Mesenchymal stem cell (in vitro differentiated cells and primary cell): Measurements from ENCODE around the gene ABCA12.

Source experiments
- DNase-seq: peaks from one replicate; pipeline ENCODE4 v3.0.0-alpha.2; 2013
- H2AFZ ChIP-seq: one replicate; pipeline ENCODE4 v1.6.1; 2013; ENCODE audit warnings: low read depth, mild to moderate bottlenecking, control low read depth, inconsistent platforms, low read length, moderate library complexity
- H2AK5ac ChIP-seq: 2 replicates; pipeline ENCODE4 v1.6.1; 2013; ENCODE audit warnings: low read length, moderate library complexity, mild to moderate bottlenecking, inconsistent platforms; ENCODE audit not compliant: severe bottlenecking
- H2BK120ac ChIP-seq: one replicate; pipeline ENCODE4 v1.6.1; 2013; ENCODE audit warnings: low read depth, mild to moderate bottlenecking, inconsistent platforms, low read length, moderate library complexity
- H2BK12ac ChIP-seq, 2 experiments: one replicate each; pipeline ENCODE4 v1.6.1; 2013; ENCODE audit warnings: inconsistent platforms in 2 of 2, low read length in 2 of 2, mild to moderate bottlenecking in 2 of 2, moderate library complexity in 2 of 2, control low read depth in 1 of 2
- H2BK15ac ChIP-seq: one replicate; pipeline ENCODE4 v1.6.1; 2013; ENCODE audit warnings: mild to moderate bottlenecking, low read depth, inconsistent platforms; ENCODE audit not compliant: poor library complexity, severe bottlenecking
- H2BK5ac ChIP-seq: 2 replicates; pipeline ENCODE4 v1.6.1; 2013; ENCODE audit warnings: low read depth, mild to moderate bottlenecking, low read length, control low read depth, inconsistent platforms; ENCODE audit not compliant: poor library complexity, severe bottlenecking
- H3K14ac ChIP-seq, 2 experiments: one replicate each; pipeline ENCODE4 v1.6.1; 2013; ENCODE audit warnings: inconsistent platforms in 2 of 2, low read length in 2 of 2, control low read depth in 1 of 2, mild to moderate bottlenecking in 1 of 2, moderate library complexity in 1 of 2
- H3K18ac ChIP-seq, 2 experiments: one replicate each; pipeline ENCODE4 v1.6.1; 2013; ENCODE audit warnings: inconsistent platforms in 2 of 2, low read length in 2 of 2, control low read depth in 1 of 2, low read depth in 1 of 2, mild to moderate bottlenecking in 1 of 2
- H3K23ac ChIP-seq, 2 experiments: one replicate each; pipeline ENCODE4 v1.6.1; 2013; ENCODE audit warnings: inconsistent platforms in 2 of 2, low read length in 2 of 2, mild to moderate bottlenecking in 2 of 2, moderate library complexity in 2 of 2, control low read depth in 1 of 2
- H3K27ac ChIP-seq: 2 replicates; pipeline ENCODE4 v1.5.1; 2013; ENCODE audit warnings: mild to moderate bottlenecking, moderate library complexity, low read length, control low read depth, inconsistent platforms; ENCODE audit not compliant: poor library complexity, severe bottlenecking
- H3K27me3 ChIP-seq, 2 experiments: 2 replicates each; pipeline versions ENCODE4 v1.6.1 to v1.7.0; 2013; ENCODE audit warnings: low read length in 2 of 2, mild to moderate bottlenecking in 2 of 2, moderate library complexity in 2 of 2, control low read depth in 1 of 2, inconsistent platforms in 1 of 2; ENCODE audit not compliant: control insufficient read depth in 1 of 2, insufficient read depth in 1 of 2
- H3K36me3 ChIP-seq, 2 experiments: 2 replicates each; pipeline versions ENCODE4 v1.6.1 to v1.7.0; 2013; ENCODE audit warnings: low read length in 2 of 2, control low read depth in 1 of 2, inconsistent platforms in 1 of 2, low read depth in 1 of 2, mild to moderate bottlenecking in 1 of 2; ENCODE audit not compliant: insufficient read depth in 2 of 2, control insufficient read depth in 1 of 2
- H3K4ac ChIP-seq, 2 experiments: one replicate each; pipeline ENCODE4 v1.6.1; 2013; ENCODE audit warnings: inconsistent platforms in 2 of 2, low read length in 2 of 2, mild to moderate bottlenecking in 2 of 2, moderate library complexity in 2 of 2, control low read depth in 1 of 2, low read depth in 1 of 2
- H3K4me1 ChIP-seq: 2 replicates; pipeline ENCODE4 v1.6.1; 2013; ENCODE audit warnings: low read depth, low read length, control low read depth; ENCODE audit not compliant: control insufficient read depth, insufficient read depth
- H3K4me2 ChIP-seq: 2 replicates; pipeline ENCODE4 v1.6.1; 2013; ENCODE audit warnings: low read length, mild to moderate bottlenecking, inconsistent platforms; ENCODE audit not compliant: poor library complexity, severe bottlenecking
- H3K4me3 ChIP-seq, 2 experiments: 2 replicates each; pipeline versions ENCODE4 v1.5.1 to v1.7.0; 2013; ENCODE audit warnings: low read length in 2 of 2, mild to moderate bottlenecking in 2 of 2, control low read depth in 1 of 2, low read depth in 1 of 2; ENCODE audit not compliant: insufficient read depth in 1 of 2
- H3K79me1 ChIP-seq: replicated peaks from 2 replicates; pipeline ENCODE4 v1.6.1; 2013; ENCODE audit warnings: mild to moderate bottlenecking, control low read depth, low read length, inconsistent platforms; ENCODE audit not compliant: poor library complexity, severe bottlenecking
- H3K9ac ChIP-seq: 2 replicates; pipeline ENCODE4 v1.7.0; 2013; ENCODE audit warnings: mild to moderate bottlenecking, low read length, moderate library complexity
- H3K9me3 ChIP-seq: 2 replicates; pipeline ENCODE4 v1.7.0; 2013; ENCODE audit warnings: mild to moderate bottlenecking, low read length; ENCODE audit not compliant: control insufficient read depth
- H4K8ac ChIP-seq: one replicate; pipeline ENCODE4 v1.6.1; 2013; ENCODE audit warnings: inconsistent platforms, mild to moderate bottlenecking, low read length, moderate library complexity
- H4K91ac ChIP-seq: one replicate; pipeline ENCODE4 v1.6.1; 2013; ENCODE audit warnings: mild to moderate bottlenecking, low read length, inconsistent platforms
- WGBS: methylation state at CpG from one replicate; pipeline ENCODE4 v1.1.7; 2013; ENCODE audit warnings: mixed read lengths; 5-methylcytosine and 5-hydroxymethylcytosine counted together

ABCA12 gene

DNA sequence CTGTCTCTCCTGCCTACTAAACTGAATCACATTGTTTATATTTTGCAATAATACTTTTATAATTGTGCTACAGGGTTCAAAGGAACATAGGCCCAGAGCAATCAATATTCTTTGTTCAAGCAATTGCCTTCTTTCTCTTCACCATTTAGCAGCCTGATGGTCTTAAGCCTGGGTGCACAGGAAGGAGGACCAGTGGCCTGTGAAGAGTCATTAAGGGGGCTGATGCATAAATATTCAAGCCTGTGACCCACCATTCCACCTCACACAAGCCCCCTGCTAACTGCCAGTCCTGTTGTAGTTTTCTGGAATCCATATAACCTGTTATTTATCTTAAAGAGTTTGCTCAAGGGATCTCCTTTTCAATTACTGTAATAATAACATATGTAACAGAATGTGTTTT lies 56.0 kb downstream of the ABCA12 start:
- Histone ChIP-seq H3K14ac (no peak overlapping the region), H4K8ac (no peak overlapping the region), H3K9ac (no peak overlapping the region), H3K18ac (no peak overlapping the region), H2BK15ac (no peak overlapping the region), H3K23ac (no peak overlapping the region), H3K4me1 (no peaks in the 10 kb centered on the region), H3K4me3 (no peak overlapping the region), H3K27ac (no peak overlapping the region), H3K9me3 (no peaks in the 10 kb centered on the region), H3K79me1 (no peaks in the 10 kb centered on the region), H3K4ac (no peak overlapping the region), H2BK5ac (no peak overlapping the region), H4K91ac (no peak overlapping the region), H3K36me3 (no peaks in the 10 kb centered on the region), H3K4me2 (no peak overlapping the region), H2AK5ac (no peak overlapping the region), H3K27me3 (no peaks in the 10 kb centered on the region), H2BK120ac (no peak overlapping the region), H2BK12ac (no peak overlapping the region), H2AFZ (no peak overlapping the region)
- no peak for DNase-seq

DNA sequence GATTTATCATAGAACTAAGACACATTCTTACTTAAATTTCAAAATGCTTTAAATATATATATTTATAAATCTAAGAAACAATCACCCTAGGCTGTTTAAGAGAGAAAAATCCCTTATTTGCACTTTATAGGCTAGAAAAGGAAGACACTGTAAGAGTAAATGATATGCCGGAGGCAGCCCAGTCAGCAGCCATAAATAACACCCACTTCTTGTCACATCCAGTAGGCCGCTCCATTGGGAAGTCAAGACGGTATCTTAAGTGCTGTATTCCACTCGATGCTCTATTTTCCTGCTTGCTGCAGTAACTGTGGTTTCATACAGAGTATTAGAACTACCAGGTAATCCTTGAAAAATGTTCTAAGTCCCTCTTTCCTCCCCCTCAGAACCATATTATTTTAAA lies 57.9 kb downstream of the ABCA12 start:
- no peak overlapping the region for H3K4me2 ChIP-seq
- H2AFZ ChIP-seq, result no peak overlapping the region
- no peak overlapping the region for H2BK120ac ChIP-seq
- H3K9me3 ChIP-seq, result no peaks in the 10 kb centered on the region
- H2AK5ac ChIP-seq, result no peak overlapping the region
- H3K23ac ChIP-seq, result no peak overlapping the region
- H3K27me3 ChIP-seq, result no peaks in the 10 kb centered on the region
- no peak overlapping the region for H2BK5ac ChIP-seq
- H4K8ac ChIP-seq, result no peak overlapping the region
- no peak overlapping the region for H3K14ac ChIP-seq
- H3K4me1 ChIP-seq, result no peaks in the 10 kb centered on the region
- H3K79me1 ChIP-seq, result no peaks in the 10 kb centered on the region
- no peak overlapping the region for H3K4ac ChIP-seq
- H3K36me3 ChIP-seq, result no peaks in the 10 kb centered on the region
- H2BK15ac ChIP-seq, result no peak overlapping the region
- H3K9ac ChIP-seq, result no peak overlapping the region
- H3K18ac ChIP-seq, result no peak overlapping the region
- H3K27ac ChIP-seq, result no peak overlapping the region
- 68% methylated on average over 4 of the region's 4 CpGs for WGBS
- no peak overlapping the region for H2BK12ac ChIP-seq
- no peak for DNase-seq
- H3K4me3 ChIP-seq, result no peak overlapping the region
- H4K91ac ChIP-seq, result no peak overlapping the region

- Histone ChIP-seq H3K4me1 (no peaks in the 10 kb centered on the region), H3K79me1 (no peaks in the 10 kb centered on the region), H3K18ac (no peak overlapping the region), H3K27me3 (no peaks in the 10 kb centered on the region), H2AK5ac (no peak overlapping the region), H2BK120ac (no peak overlapping the region), H4K8ac (no peak overlapping the region), H2BK5ac (no peak overlapping the region), H3K23ac (no peak overlapping the region), H3K4me2 (no peak overlapping the region), H4K91ac (no peak overlapping the region), H3K4me3 (no peak overlapping the region), H3K14ac (no peak overlapping the region), H3K9me3 (no peaks in the 10 kb centered on the region), H2BK15ac (no peak overlapping the region), H3K9ac (no peak overlapping the region), H3K27ac (no peak overlapping the region), H3K36me3 (no peaks in the 10 kb centered on the region), H3K4ac (no peak overlapping the region), H2AFZ (no peak overlapping the region), H2BK12ac (no peak overlapping the region)
- DNase-seq, result no peak
- WGBS, result 89% methylated on average over 1 of the region's 3 CpGs
Observed at GRCh38 chr2:215071676-215072075, 66.8 kb downstream of the ABCA12 start.

DNA sequence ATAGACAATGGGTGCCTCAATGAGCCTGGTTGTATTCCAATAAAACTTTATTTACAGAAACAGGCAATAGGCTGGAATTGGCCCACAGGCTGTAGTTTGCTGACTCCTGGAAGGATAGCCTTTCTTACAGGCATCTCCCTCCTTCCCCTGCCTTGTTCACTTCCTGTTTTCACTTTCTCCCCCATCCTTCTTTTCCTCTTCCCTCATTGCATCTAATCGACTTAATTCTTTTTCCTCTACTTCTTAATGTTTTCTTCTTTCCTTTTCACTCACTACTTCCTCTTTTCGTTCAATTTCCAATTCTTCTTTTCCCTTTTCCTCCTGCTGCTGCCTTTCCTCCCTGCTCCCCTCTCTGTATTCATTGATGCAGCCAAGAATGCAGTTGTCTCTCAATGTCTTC lies 70.0 kb downstream of the ABCA12 start:
- Histone ChIP-seq H2AK5ac (no peak overlapping the region), H3K4ac (no peak overlapping the region), H2BK5ac (no peak overlapping the region), H3K27ac (no peak overlapping the region), H3K9ac (no peak overlapping the region), H4K8ac (no peak overlapping the region), H3K79me1 (no peaks in the 10 kb centered on the region), H3K18ac (no peak overlapping the region), H3K4me2 (no peak overlapping the region), H2AFZ (no peak overlapping the region), H3K4me1 (no peaks in the 10 kb centered on the region), H3K14ac (no peak overlapping the region), H3K9me3 (no peaks in the 10 kb centered on the region), H3K4me3 (no peak overlapping the region), H2BK120ac (no peak overlapping the region), H4K91ac (no peak overlapping the region), H2BK12ac (no peak overlapping the region), H3K27me3 (no peaks in the 10 kb centered on the region), H2BK15ac (no peak overlapping the region), H3K23ac (no peak overlapping the region), H3K36me3 (no peaks in the 10 kb centered on the region)
- no peak for DNase-seq
- 70% methylated on average over 2 of the region's 2 CpGs for WGBS
